Left ventricle myocardium inferior (tissue), 1 donor: ENCODE data around the gene TTYH3. TPM values are rescaled to one million over a fixed set of nuclear protein-coding genes. Genes with fewer than 3 reads are reported as not detected.

ENCODE experiments used
- DNase-seq: peaks from one replicate; pipeline ENCODE4 v3.0.0-alpha.2; 2020
- H3K27ac ChIP-seq: fragments of 200-600 bp; replicated peaks from 2 replicates; pipeline ENCODE4 v1.8.0; 2021
- H3K27me3 ChIP-seq: fragments of 200-600 bp; 2 replicates; pipeline ENCODE4 v1.8.0; 2021; ENCODE audit warnings: low read depth
- H3K36me3 ChIP-seq: fragments of 200-600 bp; 2 replicates; pipeline ENCODE4 v1.8.0; 2021
- H3K4me1 ChIP-seq: fragments of 200-600 bp; 2 replicates; pipeline ENCODE4 v1.8.0; 2021
- H3K4me3 ChIP-seq: fragments of 200-600 bp; 2 replicates; pipeline ENCODE4 v1.8.0; 2021; ENCODE audit warnings: mild to moderate bottlenecking, moderate library complexity
- H3K9me3 ChIP-seq: fragments of 200-600 bp; replicated peaks from 2 replicates; pipeline ENCODE4 v1.8.0; 2021
- intact Hi-C: fragments of 100-400 bp; cut with micrococcal nuclease; formaldehyde crosslinking; loops from one replicate; pipeline ENCODE4 v1.11.0; 2022
- total RNA-seq: library from RNA; stranded (reverse); fragmentation: NEBNext Ultra II Directional; extraction: Animal tissue kit (Norgen Biotek cat#: 25700); gene quantifications from one replicate; pipeline ENCODE4 v1.2.1, GENCODE V29; 2021
- TF ChIP-seq, protein P1 (sequence below): fragments of 200-600 bp; IDR thresholded peaks from 2 replicates; pipeline ENCODE4 v1.8.0; 2021; ENCODE audit warnings: antibody characterized with exemption, mild to moderate bottlenecking, borderline replicate concordance
- donor health status: DM: no; HTN: yes; CAD: no; lungs with severe emphysema.

TTYH3 gene
- total RNA-seq, 1 donor from 2014 or later: 10.9 TPM

DNA sequence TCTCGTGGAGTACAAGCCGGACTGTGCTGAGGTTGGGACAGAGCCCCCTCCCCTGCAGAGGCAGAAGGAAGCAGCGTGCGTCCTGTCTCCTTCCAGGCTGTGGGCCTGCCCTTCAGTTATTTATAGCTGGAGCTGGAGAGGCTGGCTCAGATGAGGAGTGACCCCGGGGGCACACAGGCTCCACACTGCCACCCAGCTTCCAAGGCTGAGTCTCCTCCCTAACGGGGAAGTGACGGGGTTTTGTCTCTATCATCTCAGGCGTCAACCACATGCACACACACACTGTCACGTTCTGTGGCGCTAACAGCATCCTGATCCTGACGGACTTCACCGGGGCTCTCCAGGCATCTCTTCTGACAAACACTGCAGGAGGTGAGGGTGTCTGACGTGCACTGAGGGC is 81.6 kb downstream of the TTYH3 start:
- Histone ChIP-seq H3K4me3 (no peak overlapping the region), H3K36me3 (peaks cover 4% of the 10 kb centered on the region), H3K27ac (peak overlapping the region; percentile 39), H3K9me3 (no peaks in the 10 kb centered on the region), H3K4me1 (peaks cover 71% of the 10 kb centered on the region), H3K27me3 (no peaks in the 10 kb centered on the region)
- DNase-seq: peak; percentile 36
- TF ChIP-seq, protein P1, sequence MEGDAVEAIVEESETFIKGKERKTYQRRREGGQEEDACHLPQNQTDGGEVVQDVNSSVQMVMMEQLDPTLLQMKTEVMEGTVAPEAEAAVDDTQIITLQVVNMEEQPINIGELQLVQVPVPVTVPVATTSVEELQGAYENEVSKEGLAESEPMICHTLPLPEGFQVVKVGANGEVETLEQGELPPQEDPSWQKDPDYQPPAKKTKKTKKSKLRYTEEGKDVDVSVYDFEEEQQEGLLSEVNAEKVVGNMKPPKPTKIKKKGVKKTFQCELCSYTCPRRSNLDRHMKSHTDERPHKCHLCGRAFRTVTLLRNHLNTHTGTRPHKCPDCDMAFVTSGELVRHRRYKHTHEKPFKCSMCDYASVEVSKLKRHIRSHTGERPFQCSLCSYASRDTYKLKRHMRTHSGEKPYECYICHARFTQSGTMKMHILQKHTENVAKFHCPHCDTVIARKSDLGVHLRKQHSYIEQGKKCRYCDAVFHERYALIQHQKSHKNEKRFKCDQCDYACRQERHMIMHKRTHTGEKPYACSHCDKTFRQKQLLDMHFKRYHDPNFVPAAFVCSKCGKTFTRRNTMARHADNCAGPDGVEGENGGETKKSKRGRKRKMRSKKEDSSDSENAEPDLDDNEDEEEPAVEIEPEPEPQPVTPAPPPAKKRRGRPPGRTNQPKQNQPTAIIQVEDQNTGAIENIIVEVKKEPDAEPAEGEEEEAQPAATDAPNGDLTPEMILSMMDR: peak; percentile 54
- intact Hi-C loops: no loop called here

- H3K9me3 ChIP-seq: no peaks in the 10 kb centered on the region
- H3K27me3 ChIP-seq: no peaks in the 10 kb centered on the region
- TF ChIP-seq, protein P1: no peak
- H3K27ac ChIP-seq: no peak overlapping the region
- H3K4me3 ChIP-seq: no peak overlapping the region
- no peak for DNase-seq
- peaks cover 7% of the 10 kb centered on the region for H3K36me3 ChIP-seq
- intact Hi-C loops: no loop called here
- H3K4me1 ChIP-seq: peaks cover 71% of the 10 kb centered on the region
Measured at GRCh38 chr7:2713978-2714377, 82.2 kb downstream of the TTYH3 start.

Other genes with a start within 250 kb of the TTYH3 start
- 15.3 TPM for gene CHST12, start 228.4 kb upstream of the TTYH3 start, total RNA-seq
- not detected for gene GRIFIN, start 155.6 kb upstream of the TTYH3 start, total RNA-seq
- gene LFNG, start 112.2 kb upstream of the TTYH3 start, total RNA-seq: 5.2 TPM
- 13.7 TPM for gene BRAT1, start 76.5 kb upstream of the TTYH3 start, total RNA-seq
- 11.5 TPM for gene IQCE, start 73.0 kb upstream of the TTYH3 start, total RNA-seq
- gene AMZ1, start 56.2 kb downstream of the TTYH3 start, total RNA-seq: 0.11 TPM
- 43.0 TPM for gene GNA12, start 212.3 kb downstream of the TTYH3 start, total RNA-seq